GM12891 (cell line): ENCODE results near the gene TPRG1L.

Source experiments
- DNase-seq: peaks from one replicate; pipeline ENCODE4 v3.0.0; 2011; ENCODE audit warnings: low spot score; ENCODE audit not compliant: insufficient read length
- FAIRE-seq: peaks from 2 replicates; lab custom pipeline; 2011; peaks lifted over from hg19 to GRCh38; lab: Jason Lieb, UNC
- PAX5 ChIP-seq: IDR thresholded peaks from 2 replicates; pipeline ENCODE4 v1.6.1; 2011; ENCODE audit warnings: low read length, moderate library complexity, mild to moderate bottlenecking; ENCODE audit not compliant: insufficient read depth, severe bottlenecking
- POLR2A ChIP-seq: IDR thresholded peaks from 2 replicates; pipeline ENCODE4 v1.6.1; 2011; ENCODE audit warnings: low read depth, low read length, control low read depth
- POLR2AphosphoS5 ChIP-seq: IDR thresholded peaks from 2 replicates; pipeline ENCODE4 v1.6.1; 2011; ENCODE audit warnings: low read depth, low read length, control low read depth
- POU2F2 ChIP-seq: IDR thresholded peaks from 2 replicates; pipeline ENCODE4 v1.6.1; 2011; ENCODE audit warnings: low read depth, mild to moderate bottlenecking, control low read depth, low read length, moderate library complexity
- SPI1 ChIP-seq: IDR thresholded peaks from 2 replicates; pipeline ENCODE4 v1.6.1; 2011; ENCODE audit warnings: low read depth, low read length, control low read depth
- TAF1 ChIP-seq: IDR thresholded peaks from 2 replicates; pipeline ENCODE4 v1.6.1; 2011; ENCODE audit warnings: low read depth, low read length, control low read depth

The TPRG1L gene

GRCh38 chr1:3659093-3659492 is 34.3 kb downstream of the TPRG1L start:
- no peak for DNase-seq
- no peak for FAIRE-seq
- no peak for TF ChIP-seq POU2F2
- no peak for TF ChIP-seq POLR2A
- TF ChIP-seq POLR2AphosphoS5 = no peak
- TF ChIP-seq SPI1 = no peak
- no peak for TF ChIP-seq PAX5
- no peak for TF ChIP-seq TAF1

- DNase-seq (no peak), FAIRE-seq (peak; percentile 23)
- TF ChIP-seq SPI1 = no peak
- TF ChIP-seq PAX5 = no peak
- TF ChIP-seq POLR2A = no peak
- no peak for TF ChIP-seq TAF1
- TF ChIP-seq POLR2AphosphoS5 = no peak
- TF ChIP-seq POU2F2 = no peak
Observed at GRCh38 chr1:3660704-3661103, 35.9 kb downstream of the TPRG1L start.

GRCh38 chr1:3661631-3662030 is 36.8 kb downstream of the TPRG1L start:
- no peak for FAIRE-seq
- TF ChIP-seq POU2F2 = no peak
- TF ChIP-seq PAX5 = no peak
- TF ChIP-seq POLR2A = no peak
- no peak for TF ChIP-seq POLR2AphosphoS5
- no peak for TF ChIP-seq SPI1
- TF ChIP-seq TAF1 = no peak
- no peak for DNase-seq

GRCh38 chr1:3662080-3662671 is 37.4 kb downstream of the TPRG1L start:
- FAIRE-seq (no peak), DNase-seq (no peak)
- TF ChIP-seq SPI1 (no peak), TAF1 (no peak), POLR2A (no peak), POLR2AphosphoS5 (no peak), POU2F2 (no peak), PAX5 (no peak)

- TF ChIP-seq SPI1 = no peak
- no peak for TF ChIP-seq POLR2AphosphoS5
- TF ChIP-seq PAX5 = no peak
- no peak for TF ChIP-seq TAF1
- TF ChIP-seq POU2F2 = no peak; the same call in 1 of the 2 replicates
- TF ChIP-seq POLR2A = no peak
- DNase-seq = no peak
- no peak for FAIRE-seq
Observed at GRCh38 chr1:3663999-3664699, 39.3 kb downstream of the TPRG1L start.

- TF ChIP-seq TAF1 (no peak), POLR2A (0 out of 2 replicates have a peak, but pooled peaks have one; percentile 46)
- no peak for DNase-seq
- peak; percentile 92 for FAIRE-seq
Observed at GRCh38 chr1:3664700-3665375, 40.0 kb downstream of the TPRG1L start.

GRCh38 chr1:3668148-3668547 is 43.3 kb downstream of the TPRG1L start:
- peak; percentile 35 for FAIRE-seq
- TF ChIP-seq POLR2AphosphoS5 = no peak
- TF ChIP-seq TAF1 = no peak
- no peak for TF ChIP-seq POU2F2
- no peak for TF ChIP-seq PAX5
- TF ChIP-seq SPI1 = no peak
- no peak for TF ChIP-seq POLR2A
- DNase-seq = no peak

GRCh38 chr1:3668585-3669300 is 43.9 kb downstream of the TPRG1L start:
- no peak for DNase-seq
- TF ChIP-seq POLR2AphosphoS5 (no peak), POLR2A (no peak), SPI1 (no peak), POU2F2 (no peak), PAX5 (no peak), TAF1 (no peak)
- no peak for FAIRE-seq

- FAIRE-seq (no peak), DNase-seq (no peak)
- TF ChIP-seq PAX5 = no peak
- no peak for TF ChIP-seq POU2F2
- TF ChIP-seq TAF1 = no peak
- TF ChIP-seq POLR2AphosphoS5 = no peak
- no peak for TF ChIP-seq POLR2A
- TF ChIP-seq SPI1 = no peak
Observed at GRCh38 chr1:3669421-3669821, 44.6 kb downstream of the TPRG1L start.
